OCI-LY1 (cell line): ENCODE measurements around the gene HSPBAP1.

Source experiments
- CTCF ChIP-seq: fragments of 200-600 bp; sonication (generic), shearing (Covaris generic); IDR thresholded peaks from 2 replicates; pipeline ENCODE4 v1.5.1; 2017; ENCODE audit warnings: mild to moderate bottlenecking, antibody characterized with exemption, low read length, moderate library complexity, mixed read lengths
- EZH2 ChIP-seq: fragments of 200-600 bp; sonication (generic), shearing (Covaris generic); IDR thresholded peaks from 2 replicates; pipeline ENCODE4 v1.8.0; 2017; ENCODE audit warnings: borderline replicate concordance, mixed run types, mild to moderate bottlenecking, antibody characterized with exemption, low read length, moderate library complexity, mixed read lengths

GRCh38 chr3:122782804-122783203 is 10.8 kb downstream of the HSPBAP1 start:
- TF ChIP-seq CTCF (no peak), EZH2 (no peak)
